ENCODE results near the gene UBTF. TPM values are rescaled to one million over a fixed set of nuclear protein-coding genes. Genes with fewer than 3 reads are reported as not detected.
"Not testable (repeated sequence)": the region's sequence is repeated elsewhere in the genome, so short reads cannot be mapped to it uniquely, and the experiment has no call there.

UBTF gene
- total RNA-seq, 3 donors from 2014 or later (not counting 1 experiment from before 2014, with no cell fraction given): 132 to 169 (median 168) TPM

- intact Hi-C loops (cut with micrococcal nuclease): no loop called here
- H3K27me3 Mint-ChIP-seq (ENCODE audit: low read depth in 2 of 2): no peaks in the 10 kb centered on the region
- Histone ChIP-seq H3K4me3 (ENCODE audit: low read length) (no peak overlapping the region), H3K9me3 (ENCODE audit: control insufficient read depth, insufficient read depth, low read length) (no peaks in the 10 kb centered on the region), H3K27me3 (ENCODE audit: control insufficient read depth, insufficient read depth, low read length) (no peaks in the 10 kb centered on the region), H3K27ac (ENCODE audit: low read length) (no peak overlapping the region), H3K4me1 (ENCODE audit: control insufficient read depth, insufficient read depth, low read length) (peaks cover 9% of the 10 kb centered on the region), H3K36me3 (ENCODE audit: control insufficient read depth, insufficient read depth, low read length) (no peaks in the 10 kb centered on the region)
- no peaks in the 10 kb centered on the region for H3K36me3 Mint-ChIP-seq
- TF ChIP-seq, protein P1, sequence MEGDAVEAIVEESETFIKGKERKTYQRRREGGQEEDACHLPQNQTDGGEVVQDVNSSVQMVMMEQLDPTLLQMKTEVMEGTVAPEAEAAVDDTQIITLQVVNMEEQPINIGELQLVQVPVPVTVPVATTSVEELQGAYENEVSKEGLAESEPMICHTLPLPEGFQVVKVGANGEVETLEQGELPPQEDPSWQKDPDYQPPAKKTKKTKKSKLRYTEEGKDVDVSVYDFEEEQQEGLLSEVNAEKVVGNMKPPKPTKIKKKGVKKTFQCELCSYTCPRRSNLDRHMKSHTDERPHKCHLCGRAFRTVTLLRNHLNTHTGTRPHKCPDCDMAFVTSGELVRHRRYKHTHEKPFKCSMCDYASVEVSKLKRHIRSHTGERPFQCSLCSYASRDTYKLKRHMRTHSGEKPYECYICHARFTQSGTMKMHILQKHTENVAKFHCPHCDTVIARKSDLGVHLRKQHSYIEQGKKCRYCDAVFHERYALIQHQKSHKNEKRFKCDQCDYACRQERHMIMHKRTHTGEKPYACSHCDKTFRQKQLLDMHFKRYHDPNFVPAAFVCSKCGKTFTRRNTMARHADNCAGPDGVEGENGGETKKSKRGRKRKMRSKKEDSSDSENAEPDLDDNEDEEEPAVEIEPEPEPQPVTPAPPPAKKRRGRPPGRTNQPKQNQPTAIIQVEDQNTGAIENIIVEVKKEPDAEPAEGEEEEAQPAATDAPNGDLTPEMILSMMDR (IDR thresholded peaks at IDR 0.05): no peak
- no peak for DNase-seq
- H3K4me1 Mint-ChIP-seq: peaks cover 8% of the 10 kb centered on the region in 2 donors
- H3K9me3 Mint-ChIP-seq: no peaks in the 10 kb centered on the region
- no peak for ATAC-seq
- 64% methylated on average over 5 of the region's 6 CpGs for WGBS (ENCODE audit: insufficient coverage)
- H3K4me3 Mint-ChIP-seq: no peak overlapping the region
- no peak overlapping the region for H3K27ac Mint-ChIP-seq
Observed at GRCh38 chr17:44241106-44241624, 21.7 kb upstream of the UBTF start.

DNA sequence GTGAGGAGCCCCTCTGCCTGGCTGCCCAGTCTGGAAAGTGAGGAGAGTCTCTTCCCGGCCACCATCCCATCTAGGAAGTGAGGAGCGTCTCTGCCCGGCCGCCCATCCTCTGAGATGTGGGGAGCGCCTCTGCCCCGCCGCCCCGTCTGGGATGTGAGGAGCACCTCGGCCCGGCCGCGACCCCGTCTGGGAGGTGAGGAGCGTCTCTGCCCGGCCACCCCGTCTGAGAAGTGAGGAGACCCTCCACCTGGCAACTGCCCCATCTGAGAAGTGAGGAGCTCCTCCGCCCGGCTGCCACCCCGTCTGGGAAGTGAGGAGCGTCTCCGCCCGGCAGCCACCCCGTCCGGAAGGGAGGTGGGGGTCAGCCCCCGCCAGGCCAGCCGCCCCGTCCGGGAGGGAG, 18.4 kb upstream of the UBTF start:
- ATAC-seq; H3K27me3 ChIP-seq (ENCODE audit: control insufficient read depth, insufficient read depth, low read length); H3K9me3 ChIP-seq (ENCODE audit: control insufficient read depth, insufficient read depth, low read length); H3K4me1 ChIP-seq (ENCODE audit: control insufficient read depth, insufficient read depth, low read length); intact Hi-C loops (cut with micrococcal nuclease); H3K4me3 ChIP-seq (ENCODE audit: low read length); H3K9me3 Mint-ChIP-seq; H3K27ac Mint-ChIP-seq; H3K27ac ChIP-seq (ENCODE audit: low read length); DNase-seq; H3K4me3 Mint-ChIP-seq; H3K36me3 Mint-ChIP-seq; H3K36me3 ChIP-seq (ENCODE audit: control insufficient read depth, insufficient read depth, low read length); H3K4me1 Mint-ChIP-seq; H3K27me3 Mint-ChIP-seq (ENCODE audit: low read depth in 2 of 2): not testable (repeated sequence)
- 99% methylated on average over 7 of the region's 28 CpGs for WGBS (ENCODE audit: insufficient coverage)

DNA sequence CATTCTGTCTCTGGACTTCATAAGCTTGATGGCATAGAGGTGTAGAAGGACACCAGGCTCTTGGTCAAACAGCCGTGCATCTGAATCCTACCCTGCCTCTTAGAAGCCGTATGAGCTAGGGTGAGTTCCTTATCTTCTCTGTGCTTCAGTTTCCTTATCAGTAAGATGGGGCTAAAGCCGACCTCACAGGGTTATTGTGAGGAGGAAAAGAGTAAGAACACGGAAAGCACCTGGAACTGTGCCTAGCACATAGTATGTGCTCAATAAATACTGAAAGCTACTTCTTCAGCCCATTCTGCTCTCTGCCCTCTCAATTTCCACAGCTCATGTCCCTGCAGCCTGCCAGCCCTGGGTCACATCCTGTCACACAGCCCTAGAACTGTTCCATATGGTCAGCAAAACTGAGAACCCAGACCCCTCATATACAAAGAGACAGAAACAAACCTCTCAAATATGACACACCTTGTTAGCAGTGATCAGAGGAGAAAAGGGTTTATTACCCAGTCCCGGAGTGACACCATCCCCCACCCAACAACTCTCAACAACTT, 17.0 kb upstream of the UBTF start:
- DNase-seq (no peak), ATAC-seq (no peak)
- no peaks in the 10 kb centered on the region for H3K36me3 Mint-ChIP-seq
- H3K27ac Mint-ChIP-seq: no peak overlapping the region
- Histone ChIP-seq H3K27ac (ENCODE audit: low read length) (no peak overlapping the region), H3K36me3 (ENCODE audit: control insufficient read depth, insufficient read depth, low read length) (no peaks in the 10 kb centered on the region), H3K4me3 (ENCODE audit: low read length) (no peak overlapping the region), H3K27me3 (ENCODE audit: control insufficient read depth, insufficient read depth, low read length) (no peaks in the 10 kb centered on the region), H3K4me1 (ENCODE audit: control insufficient read depth, insufficient read depth, low read length) (no peaks in the 10 kb centered on the region), H3K9me3 (ENCODE audit: control insufficient read depth, insufficient read depth, low read length) (no peaks in the 10 kb centered on the region)
- H3K27me3 Mint-ChIP-seq (ENCODE audit: low read depth in 2 of 2): no peaks in the 10 kb centered on the region
- peaks cover 0 to 7% of the 10 kb centered on the region in 2 donors for H3K4me1 Mint-ChIP-seq
- H3K9me3 Mint-ChIP-seq: no peaks in the 10 kb centered on the region
- H3K4me3 Mint-ChIP-seq: no peak overlapping the region
- TF ChIP-seq, protein P1 (IDR thresholded peaks at IDR 0.05): no peak
- intact Hi-C loops (cut with micrococcal nuclease): no loop called here
- WGBS (ENCODE audit: insufficient coverage): 79% methylated on average over 4 of the region's 5 CpGs

DNA sequence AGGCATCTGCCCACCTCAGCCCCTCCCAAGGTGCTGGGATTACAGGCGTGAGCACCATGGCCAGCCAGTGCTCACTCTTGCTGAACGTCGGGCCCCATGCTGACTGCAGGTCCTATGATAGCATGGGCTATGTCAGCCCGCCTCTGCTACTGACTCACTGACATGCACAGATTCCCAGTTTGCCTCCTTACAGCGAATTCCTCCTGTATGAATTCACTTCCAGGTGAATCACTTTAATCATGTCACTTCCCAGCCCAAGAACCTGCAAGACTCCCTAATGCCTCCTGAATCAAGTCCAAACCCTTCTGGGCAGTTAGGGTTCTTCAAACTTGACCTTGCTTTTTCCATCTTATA, 16.1 kb upstream of the UBTF start:
- no peak overlapping the region for H3K27ac ChIP-seq (ENCODE audit: low read length)
- intact Hi-C loops (cut with micrococcal nuclease): no loop called here
- 90% methylated on average over 5 of the region's 5 CpGs for WGBS (ENCODE audit: insufficient coverage)
- Mint-ChIP-seq H3K4me1 (peaks cover 0 to 7% of the 10 kb centered on the region in 2 donors), H3K9me3 (no peaks in the 10 kb centered on the region), H3K27ac (no peak overlapping the region), H3K4me3 (no peak overlapping the region), H3K27me3 (ENCODE audit: low read depth in 2 of 2) (no peaks in the 10 kb centered on the region), H3K36me3 (no peaks in the 10 kb centered on the region)
- H3K4me1 ChIP-seq (ENCODE audit: control insufficient read depth, insufficient read depth, low read length): no peaks in the 10 kb centered on the region
- H3K36me3 ChIP-seq (ENCODE audit: control insufficient read depth, insufficient read depth, low read length): no peaks in the 10 kb centered on the region
- ATAC-seq (no peak), DNase-seq (no peak)
- TF ChIP-seq, protein P1 (IDR thresholded peaks at IDR 0.05): no peak
- H3K27me3 ChIP-seq (ENCODE audit: control insufficient read depth, insufficient read depth, low read length): no peaks in the 10 kb centered on the region
- H3K4me3 ChIP-seq (ENCODE audit: low read length): no peak overlapping the region
- H3K9me3 ChIP-seq (ENCODE audit: control insufficient read depth, insufficient read depth, low read length): no peaks in the 10 kb centered on the region

All from natural killer cell (primary cell).